HG03378 (cell line): ENCODE measurements around the gene ATP5F1D.

ENCODE experiments used
- ATAC-seq: cut with Tn5 transposase; IDR thresholded peaks from one replicate; pipeline ENCODE4 v1.9.1; 2021; ENCODE audit warnings: mild to moderate bottlenecking, moderate library complexity; ENCODE audit not compliant: unreplicated experiment

ATP5F1D gene

DNA sequence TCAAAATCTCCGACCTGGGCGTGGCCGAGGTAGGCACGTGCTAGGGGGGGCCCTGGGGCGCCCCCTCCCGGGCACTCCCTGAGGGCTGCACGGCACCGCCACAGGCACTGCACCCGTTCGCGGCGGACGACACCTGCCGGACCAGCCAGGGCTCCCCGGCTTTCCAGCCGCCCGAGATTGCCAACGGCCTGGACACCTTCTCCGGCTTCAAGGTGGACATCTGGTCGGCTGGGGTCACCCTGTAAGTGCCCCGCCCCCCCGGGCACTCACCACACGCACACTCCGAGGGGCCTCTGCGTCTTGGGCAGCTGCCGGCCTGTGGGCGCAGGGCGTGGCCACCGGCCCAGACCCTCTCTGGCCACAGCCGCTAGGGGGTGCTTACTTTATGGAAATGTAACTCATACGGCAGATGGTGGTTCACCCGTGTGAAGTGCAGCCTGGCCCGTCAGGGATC is 21.0 kb upstream of the ATP5F1D start:
- ATAC-seq, result no peak

DNA sequence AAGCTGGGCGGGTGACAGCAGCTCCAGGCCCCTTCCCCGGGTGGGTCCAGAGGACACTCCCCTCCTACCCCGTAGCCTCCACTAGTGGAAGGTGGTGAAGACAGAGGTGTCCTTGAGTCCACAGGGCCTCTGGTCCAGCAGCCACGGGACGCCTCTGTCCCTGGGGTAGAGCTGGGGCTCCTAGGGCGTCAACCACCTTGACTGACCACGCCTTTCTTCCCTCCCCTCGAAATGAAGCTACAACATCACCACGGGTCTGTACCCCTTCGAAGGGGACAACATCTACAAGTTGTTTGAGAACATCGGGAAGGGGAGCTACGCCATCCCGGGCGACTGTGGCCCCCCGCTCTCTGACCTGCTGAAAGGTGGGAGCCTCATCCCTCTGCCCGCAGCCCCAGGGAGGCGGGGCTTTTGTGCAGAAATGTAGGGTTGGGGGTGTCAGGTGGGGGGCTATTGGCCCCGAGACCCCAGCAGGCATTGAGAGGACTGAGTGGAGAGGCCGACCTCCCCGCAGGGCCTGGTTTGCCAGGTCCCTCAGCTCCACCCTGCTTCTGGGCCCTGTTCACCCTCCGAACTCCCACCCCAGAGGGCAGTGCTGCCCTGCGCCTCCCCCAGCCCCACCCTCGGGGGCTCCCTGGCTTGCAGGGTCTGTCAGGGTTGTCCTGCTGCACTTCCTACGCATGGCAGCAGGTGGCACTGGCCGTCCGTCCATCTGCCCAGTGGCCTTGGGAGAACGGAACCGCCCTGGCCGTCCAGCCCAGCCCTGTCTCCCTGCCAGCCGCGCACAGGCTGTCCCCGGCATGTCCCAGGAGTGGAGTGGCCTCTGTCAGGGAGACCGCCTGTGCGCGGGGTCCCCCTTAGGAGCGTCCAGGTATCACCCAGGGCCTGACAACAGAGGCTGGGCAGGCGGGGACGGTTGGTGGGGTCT is 20.3 kb upstream of the ATP5F1D start:
- no peak for ATAC-seq

DNA sequence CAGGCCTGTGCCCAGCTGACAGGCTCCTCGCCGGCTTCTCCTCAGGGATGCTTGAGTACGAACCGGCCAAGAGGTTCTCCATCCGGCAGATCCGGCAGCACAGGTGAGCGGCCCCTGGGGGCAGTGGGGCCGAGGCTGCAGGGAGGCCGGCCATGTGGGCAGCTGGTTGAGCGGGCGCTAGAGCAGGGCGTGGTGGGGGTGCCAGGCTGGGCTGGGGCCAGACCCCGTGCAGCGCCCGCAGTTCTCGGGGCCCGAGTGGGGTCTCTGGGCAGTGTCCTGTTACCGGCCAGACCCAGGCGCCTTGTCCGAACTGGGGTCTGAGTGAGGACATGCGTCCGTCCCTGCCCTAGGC is 19.7 kb upstream of the ATP5F1D start:
- no peak for ATAC-seq

DNA sequence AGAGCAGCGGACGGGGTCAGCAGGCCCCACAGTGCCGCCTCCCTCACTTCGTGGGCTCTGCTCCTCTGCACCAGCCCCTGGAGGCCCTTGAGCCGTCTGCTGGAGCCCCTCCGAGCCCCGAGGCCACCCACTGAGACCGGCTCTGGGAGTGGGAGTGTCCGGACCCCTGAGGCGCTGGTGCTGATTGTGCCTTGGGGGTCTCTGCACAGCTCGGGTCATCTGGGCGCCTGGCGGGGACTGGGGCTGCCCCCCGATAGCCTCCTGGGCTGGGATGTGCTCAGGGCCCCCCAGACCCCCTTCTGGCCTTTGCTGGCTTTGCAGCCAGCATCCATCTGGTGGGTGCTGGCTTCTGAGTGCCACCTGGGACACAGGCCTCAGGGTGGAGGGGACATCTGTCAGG is 19.2 kb upstream of the ATP5F1D start:
- no peak for ATAC-seq

DNA sequence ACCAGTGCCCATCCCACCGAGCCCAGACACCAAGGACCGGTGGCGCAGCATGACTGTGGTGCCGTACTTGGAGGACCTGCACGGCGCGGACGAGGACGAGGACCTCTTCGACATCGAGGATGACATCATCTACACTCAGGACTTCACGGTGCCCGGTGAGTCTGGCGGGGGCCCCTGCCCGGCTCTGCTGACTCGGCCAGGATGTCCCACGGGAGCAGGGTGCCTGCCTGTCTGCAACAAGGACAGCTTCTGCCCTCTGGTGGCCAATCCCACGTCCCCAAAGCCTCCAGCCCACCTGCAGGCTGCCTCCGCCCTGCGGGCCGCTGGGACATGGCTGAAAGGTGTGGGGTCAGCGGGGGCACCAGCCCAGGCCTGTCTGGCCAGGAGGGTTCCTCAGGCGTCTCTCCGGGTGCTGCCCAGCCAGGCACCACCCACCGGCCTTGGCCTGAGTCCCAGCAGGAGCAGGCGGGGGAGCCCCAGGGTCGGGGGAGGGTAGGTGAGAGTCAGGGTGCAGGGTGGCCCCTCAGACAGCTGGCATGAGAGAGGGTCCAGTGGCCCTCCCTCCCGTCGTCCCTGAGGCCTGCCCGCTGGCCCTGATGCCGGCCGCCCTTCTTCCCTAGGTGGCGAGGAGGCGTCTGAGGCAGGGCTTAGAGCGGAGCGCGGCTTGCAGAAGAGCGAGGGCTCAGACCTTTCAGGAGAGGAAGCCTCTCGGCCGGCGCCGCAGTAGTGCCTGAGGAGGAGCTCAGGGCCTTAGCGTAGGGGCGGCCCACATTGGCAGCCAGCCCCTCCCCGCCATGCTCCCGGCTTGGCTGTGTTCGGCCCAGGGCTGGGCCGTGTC is 18.3 kb upstream of the ATP5F1D start:
- ATAC-seq, result no peak

DNA sequence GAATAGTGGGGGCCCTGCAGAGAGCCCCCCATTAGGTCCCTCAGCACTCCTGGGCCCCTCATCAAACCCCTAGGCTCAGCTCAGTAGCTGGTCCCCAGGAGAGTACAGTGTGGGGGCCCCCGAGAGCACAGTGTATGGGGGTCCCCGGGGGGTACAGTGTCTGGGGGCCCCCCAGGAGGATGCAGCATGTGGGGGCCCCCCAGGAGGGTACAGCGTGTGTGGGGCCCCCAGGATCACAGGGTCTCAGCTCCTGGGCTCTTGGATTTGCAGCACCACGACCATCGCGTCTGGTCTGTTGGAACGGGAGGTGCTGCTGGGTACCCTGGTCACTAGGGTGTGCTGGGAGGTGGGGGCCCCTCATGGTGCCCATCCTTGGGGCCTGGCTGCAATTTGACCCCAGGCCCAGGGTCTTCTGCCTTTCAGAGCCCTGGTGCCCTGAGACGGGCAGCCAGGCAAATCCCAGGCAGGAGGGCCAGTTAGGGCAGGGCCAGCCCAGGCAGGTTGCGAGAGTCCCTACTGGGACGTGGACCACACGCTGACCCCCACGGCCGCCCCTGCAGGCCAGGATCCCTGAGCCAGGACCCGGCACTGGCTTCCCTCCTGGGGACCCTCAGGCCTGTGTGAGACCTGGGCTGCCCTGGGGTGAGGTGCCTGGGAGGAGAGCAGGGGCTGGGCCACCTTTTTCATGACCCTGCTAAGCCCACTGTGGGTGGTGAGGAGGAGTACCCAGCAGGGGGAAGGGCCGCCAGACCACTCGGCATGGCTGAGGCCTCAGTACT is 17.3 kb upstream of the ATP5F1D start:
- ATAC-seq, result no peak

DNA sequence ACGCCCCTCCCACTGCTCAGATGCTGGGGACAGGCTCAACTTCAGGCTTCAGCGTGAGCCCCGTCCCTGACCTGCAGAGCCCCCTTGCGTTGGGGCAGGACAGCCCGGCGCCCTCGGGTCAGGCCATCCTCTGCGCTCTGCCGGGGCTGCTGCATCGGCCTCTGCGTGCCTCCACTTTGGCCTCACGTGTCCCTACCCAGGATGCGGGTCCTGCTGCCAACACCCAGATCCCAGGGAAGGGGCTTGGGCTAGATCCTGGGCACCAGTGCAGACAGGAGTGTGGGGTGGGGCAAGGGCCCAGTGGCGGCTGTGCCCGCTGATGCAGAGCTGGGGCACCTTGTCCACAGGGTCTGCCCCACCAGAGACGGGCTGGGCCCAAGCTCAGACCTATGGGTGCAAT is 16.7 kb upstream of the ATP5F1D start:
- no peak for ATAC-seq

DNA sequence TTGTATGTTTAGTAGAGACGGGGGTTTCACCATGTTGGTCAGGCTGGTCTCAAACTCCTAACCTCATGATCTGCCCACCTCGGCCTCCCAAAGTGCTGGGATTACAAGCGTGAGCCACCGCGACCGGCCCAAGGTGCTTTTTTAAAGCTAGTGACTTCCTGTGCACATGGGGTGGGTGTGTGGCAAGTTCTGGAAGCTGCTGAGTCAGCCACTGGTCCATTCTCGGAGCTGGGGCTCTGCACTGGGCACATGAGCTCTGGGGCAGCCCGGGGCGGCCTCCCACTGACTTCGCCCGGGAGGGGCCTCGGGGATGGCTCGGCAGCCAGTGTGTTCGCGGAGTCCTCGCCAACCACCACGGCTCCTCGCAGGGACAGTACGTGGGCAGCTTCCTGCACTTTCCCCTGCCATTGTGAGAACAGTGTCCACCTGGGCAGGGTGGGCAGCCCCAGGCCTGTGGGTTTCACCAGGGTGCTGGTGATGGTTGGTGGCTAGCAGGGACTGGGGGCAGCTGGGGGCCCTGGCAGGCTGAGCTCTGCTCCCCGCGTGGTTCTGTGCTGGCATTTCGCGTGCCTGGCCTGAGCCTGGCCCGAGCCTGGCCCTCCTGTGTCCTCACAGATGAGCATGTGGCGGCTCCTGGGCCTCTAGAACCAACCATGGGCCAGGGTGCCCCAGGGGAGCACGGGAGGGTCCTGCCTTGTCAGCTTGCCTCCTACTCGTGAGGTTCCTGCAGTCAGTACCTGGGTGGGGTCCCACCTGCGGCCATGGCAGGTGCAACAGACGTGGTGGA is 15.9 kb upstream of the ATP5F1D start:
- ATAC-seq, result no peak

DNA sequence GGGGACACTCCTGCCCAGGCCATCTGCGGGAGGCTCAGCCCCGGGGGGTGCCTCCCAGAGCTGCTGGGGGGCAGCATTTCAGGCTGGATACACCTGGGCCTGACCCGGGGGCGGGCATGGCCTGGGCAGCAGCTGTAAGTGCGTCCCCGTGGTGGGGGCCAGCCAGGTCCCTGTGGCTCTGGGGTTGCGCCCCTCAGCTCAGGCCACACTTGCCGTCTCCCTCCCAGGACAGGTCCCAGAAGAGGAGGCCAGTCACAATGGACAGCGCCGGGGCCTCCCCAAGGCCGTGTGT is 15.4 kb upstream of the ATP5F1D start:
- ATAC-seq, result no peak

DNA sequence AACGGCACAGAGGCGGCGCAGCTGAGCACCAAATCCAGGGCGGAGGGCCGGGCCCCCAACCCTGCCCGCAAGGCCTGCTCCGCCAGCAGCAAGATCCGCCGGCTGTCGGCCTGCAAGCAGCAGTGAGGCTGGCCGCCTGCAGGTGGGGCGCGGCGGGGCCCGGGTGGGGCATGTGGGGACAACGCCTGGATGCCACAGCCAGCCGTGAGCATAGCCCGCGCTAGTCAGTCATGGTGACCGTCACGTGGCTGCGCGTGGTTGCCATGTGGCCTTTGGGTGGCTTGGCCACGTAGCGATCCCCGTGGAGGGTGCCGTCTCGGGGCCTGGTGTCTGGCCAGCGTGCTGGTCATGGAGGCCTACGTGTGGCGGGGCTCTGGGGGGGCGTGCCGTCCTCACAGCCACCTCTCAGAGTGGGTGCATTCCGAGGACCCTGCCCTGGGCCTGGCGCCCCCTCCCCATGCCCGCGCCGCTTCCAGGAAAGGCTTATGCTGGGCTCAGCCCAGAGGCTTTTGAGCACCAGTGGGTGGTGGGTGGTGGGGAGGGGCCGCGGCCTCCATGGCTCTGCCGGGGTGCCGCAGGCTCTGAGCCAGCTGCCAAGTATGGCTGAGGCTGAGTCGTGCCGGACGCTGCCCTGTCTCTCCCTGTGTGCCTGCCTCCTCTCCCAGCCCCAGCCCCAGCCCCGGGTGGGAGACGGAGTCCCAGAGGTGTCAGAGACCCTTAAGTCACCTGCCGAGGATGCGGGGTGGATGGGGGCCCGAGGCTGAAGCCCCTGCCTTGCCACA is 14.8 kb upstream of the ATP5F1D start:
- no peak for ATAC-seq

DNA sequence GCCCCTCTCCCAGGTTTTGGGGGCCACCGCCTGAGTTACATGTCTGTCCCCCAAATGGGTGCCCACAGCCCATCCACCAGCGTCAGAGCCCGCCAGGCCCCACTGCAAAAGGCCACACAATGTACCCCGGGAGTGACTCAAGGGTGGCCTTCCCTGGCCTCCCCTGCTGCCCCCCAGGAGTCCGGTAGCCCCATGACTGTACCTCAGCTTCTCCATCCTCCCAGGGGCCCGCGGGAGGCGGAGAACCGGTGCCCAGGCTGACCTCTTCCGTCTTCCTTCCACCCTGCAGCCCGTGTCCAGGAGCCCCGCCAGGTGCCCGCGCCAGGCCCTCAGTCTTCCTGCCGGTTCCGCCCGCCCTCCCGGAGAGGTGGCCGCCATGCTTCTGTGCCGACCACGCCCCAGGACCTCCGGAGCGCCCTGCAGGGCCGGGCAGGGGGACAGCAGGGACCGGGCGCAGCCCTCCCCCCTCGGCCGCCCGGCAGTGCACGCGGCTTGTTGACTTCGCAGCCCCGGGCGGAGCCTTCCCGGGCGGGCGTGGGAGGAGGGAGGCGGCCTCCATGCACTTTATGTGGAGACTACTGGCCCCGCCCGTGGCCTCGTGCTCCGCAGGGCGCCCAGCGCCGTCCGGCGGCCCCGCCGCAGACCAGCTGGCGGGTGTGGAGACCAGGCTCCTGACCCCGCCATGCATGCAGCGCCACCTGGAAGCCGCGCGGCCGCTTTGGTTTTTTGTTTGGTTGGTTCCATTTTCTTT is 14.1 kb upstream of the ATP5F1D start:
- no peak for ATAC-seq

DNA sequence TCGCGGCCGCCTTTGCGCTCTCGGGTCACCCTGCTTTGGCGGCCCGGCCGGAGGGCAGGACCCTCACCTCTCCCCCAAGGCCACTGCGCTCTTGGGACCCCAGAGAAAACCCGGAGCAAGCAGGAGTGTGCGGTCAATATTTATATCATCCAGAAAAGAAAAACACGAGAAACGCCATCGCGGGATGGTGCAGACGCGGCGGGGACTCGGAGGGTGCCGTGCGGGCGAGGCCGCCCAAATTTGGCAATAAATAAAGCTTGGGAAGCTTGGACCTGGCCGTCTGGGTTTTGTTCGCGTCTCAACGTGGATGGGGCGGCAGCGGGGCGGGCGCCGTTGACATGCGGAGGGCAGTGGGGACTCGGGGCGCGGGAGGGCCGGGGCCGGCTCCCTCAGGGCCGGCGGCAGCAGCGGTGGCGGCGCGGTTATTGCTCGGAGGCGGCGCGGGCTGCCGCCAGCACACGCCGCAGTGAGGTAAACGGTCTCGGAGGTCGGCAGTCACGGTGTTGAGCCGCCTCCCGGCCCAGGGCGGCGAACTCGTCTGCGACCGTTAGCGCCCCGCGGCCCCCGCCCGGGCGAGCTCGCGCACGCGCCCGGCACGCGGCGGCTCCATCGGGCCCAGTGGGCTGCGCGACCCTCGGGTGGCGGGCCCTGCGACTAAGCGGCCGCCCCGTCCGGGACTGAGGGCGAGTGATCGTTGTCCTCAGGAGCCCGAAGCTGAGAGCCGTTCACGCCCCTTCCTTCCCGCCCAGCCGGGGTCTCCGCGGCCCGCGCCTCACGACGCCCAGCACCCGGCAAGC is 13.2 kb upstream of the ATP5F1D start:
- ATAC-seq, result no peak

DNA sequence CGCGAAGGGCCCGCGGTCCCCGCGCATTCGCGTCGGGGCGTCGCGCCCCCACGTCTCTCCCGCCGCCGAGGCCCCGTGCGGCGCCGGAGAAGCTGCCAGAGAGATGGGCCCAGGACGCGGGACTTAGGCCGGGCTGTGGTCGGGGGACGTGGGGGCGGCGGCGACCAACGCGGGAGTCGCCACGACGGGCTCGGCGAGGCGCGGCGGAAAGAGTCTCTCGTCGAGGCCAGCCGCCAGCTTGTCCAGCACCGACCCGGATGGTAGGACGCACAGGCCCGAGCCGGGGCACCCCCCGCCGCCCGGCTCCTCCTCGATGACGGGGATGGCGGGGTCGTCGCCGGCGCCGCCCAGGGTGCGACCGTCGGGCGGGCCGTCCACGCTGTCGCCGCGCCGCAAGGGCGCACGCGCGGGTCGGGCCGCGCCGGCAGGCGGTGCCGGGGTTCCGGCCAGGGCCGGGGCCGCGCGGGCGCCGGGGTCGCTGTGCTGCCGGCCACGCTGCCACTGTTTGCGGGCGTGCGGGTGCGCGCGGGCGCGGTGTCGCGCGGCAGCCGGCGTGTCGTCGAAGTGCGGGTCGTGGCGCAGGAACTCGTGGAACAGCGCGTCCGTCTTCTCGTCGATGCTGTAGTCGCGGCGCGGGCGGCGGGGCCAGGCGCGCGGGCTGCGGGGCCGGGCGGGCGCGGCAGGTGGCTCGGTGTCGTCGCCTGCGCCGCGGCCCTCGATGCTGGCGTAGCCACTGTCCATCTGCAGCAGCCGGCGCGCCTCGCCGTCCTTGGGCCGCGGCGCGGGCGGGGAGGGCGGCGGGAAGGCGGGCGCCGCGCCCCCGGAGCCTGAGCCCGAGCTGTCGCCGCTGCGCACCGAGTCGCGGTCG is 12.3 kb upstream of the ATP5F1D start:
- ATAC-seq, result no peak

DNA sequence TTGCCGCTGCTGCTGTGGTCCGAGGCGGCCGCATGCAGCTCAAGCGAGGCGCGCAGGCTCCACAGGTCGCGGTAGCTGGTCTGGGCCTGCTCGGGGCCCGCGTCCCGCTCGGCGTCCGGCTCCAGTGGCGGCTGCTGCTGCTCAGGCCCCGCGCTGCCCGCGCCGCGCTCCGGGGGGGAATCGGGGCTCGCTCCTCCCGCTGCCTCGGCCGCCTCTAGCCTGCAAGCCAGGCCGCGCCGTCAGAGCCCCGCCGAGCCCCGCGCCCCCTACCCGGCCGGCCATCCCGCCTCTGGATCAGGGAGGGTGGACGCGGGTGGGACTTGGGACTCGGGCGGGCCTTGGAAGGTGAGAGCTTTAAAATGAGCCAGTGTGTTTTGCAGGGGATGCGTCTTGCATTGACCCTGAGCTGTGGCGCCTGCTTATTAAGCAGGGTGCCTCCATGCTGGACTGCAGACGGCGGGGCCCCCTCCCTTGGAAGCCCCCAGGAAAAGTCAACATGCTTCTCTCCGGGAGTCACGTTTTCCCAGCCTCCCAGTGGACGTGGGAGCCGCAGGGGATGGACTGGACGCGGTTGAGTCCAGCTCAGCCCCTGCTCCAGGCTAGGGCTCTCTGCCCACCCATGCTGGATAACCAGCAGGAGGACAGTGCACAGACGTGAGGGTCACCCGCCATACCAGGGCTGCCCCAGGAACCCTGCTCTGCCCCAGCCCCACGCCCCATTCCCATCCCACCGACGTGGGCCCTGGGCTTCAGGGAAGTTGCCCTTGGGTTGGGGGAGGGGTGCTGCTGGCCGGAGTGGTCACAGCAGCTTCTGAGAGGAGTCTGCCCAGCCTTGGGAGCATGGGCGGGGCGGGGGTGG is 11.4 kb upstream of the ATP5F1D start:
- ATAC-seq, result no peak

DNA sequence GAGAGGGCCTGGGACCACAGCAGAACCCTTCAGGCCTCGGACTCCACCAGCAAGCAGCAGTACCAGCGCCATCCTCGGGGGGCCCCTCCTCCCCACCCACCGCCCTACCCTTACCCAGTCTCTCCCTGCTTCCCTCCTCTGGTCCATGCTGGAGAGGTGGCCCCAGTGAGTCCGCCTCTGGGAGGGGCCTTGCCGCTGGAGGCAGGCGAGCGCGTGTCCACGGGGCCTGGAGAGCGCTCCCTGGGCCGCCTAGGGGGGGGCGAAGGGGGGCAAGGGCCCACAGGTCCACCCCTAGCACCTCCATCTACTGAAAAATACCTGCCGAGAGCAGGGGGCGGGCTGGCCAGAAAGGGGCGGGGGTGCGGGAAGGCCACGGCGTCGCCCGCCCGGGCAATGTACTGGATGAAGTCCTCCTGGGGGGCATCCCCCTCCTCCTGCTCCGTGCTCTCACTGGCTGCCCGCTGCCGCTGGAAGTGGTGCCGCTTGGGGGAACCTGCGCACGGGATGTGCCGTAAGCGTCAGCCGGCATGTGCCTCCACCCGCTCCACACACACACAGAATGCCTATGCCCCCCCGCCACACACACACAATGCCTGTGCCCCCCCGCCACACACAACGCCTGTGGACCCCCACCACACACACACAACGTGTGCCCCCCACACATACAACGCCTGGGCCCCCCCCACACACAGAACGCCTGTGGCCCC is 10.6 kb upstream of the ATP5F1D start:
- ATAC-seq, result no peak
